SK-N-SH treated with all-trans-retinoic acid at 6 μM for 48 hours (cell line): ENCODE data around the gene DNAL4.

Experiments used
- ATAC-seq: fragments of 200-7000 bp; cut with Tn5 transposase; 3 replicates; pipeline ENCODE4 v1.9.1; 2020; ENCODE audit warnings: mild to moderate bottlenecking, moderate library complexity
- ARNTL ChIP-seq: fragments of 450-650 bp; formaldehyde crosslinking; IDR thresholded peaks from 2 replicates; pipeline ENCODE4 v1.5.0; 2020; ENCODE audit warnings: low read depth, mild to moderate bottlenecking, moderate library complexity, borderline replicate concordance
- BACH2 ChIP-seq: fragments of 250-450 bp; sonication (Bioruptor Pico); IDR thresholded peaks from 2 replicates; pipeline ENCODE4 v1.9.0; 2021; ENCODE audit warnings: mild to moderate bottlenecking, borderline replicate concordance
- CREB5 ChIP-seq: fragments of 250-450 bp; sonication (Bioruptor Pico); IDR thresholded peaks from 2 replicates; pipeline ENCODE4 v1.5.1; 2020; ENCODE audit warnings: low read depth, mild to moderate bottlenecking, moderate library complexity
- CSDC2 ChIP-seq: fragments of 250-450 bp; sonication (Bioruptor Pico); IDR thresholded peaks from 2 replicates; pipeline ENCODE4 v1.5.0; 2020; ENCODE audit warnings: mild to moderate bottlenecking, moderate library complexity
- CSRNP3 ChIP-seq: fragments of 250-450 bp; sonication (Bioruptor Pico); IDR thresholded peaks from 2 replicates; pipeline ENCODE4 v1.5.1; 2021; ENCODE audit warnings: mild to moderate bottlenecking, moderate library complexity
- ESRRG ChIP-seq: fragments of 250-450 bp; sonication (Bioruptor Pico); IDR thresholded peaks from 2 replicates; pipeline ENCODE4 v1.6.1; 2021; ENCODE audit warnings: mild to moderate bottlenecking
- ISL1 ChIP-seq: fragments of 250-450 bp; sonication (Bioruptor Pico); IDR thresholded peaks from 2 replicates; pipeline ENCODE4 v2.1.2; 2022; ENCODE audit warnings: mild to moderate bottlenecking, moderate library complexity
- OSR1 ChIP-seq: fragments of 250-450 bp; sonication (Bioruptor Pico); IDR thresholded peaks from 2 replicates; pipeline ENCODE4 v1.8.0; 2022; ENCODE audit warnings: moderate library complexity, mild to moderate bottlenecking, inconsistent platforms
- PATZ1 ChIP-seq: fragments of 250-450 bp; sonication (Bioruptor Pico); IDR thresholded peaks from 2 replicates; pipeline ENCODE4 v1.8.0; 2020; ENCODE audit warnings: mild to moderate bottlenecking, moderate library complexity, borderline replicate concordance
- POU6F1 ChIP-seq: fragments of 250-450 bp; sonication (Bioruptor Pico); IDR thresholded peaks from 2 replicates; pipeline ENCODE4 v1.8.0; 2021; ENCODE audit warnings: low read depth, mild to moderate bottlenecking, moderate library complexity, borderline replicate concordance
- RARB ChIP-seq: fragments of 250-450 bp; sonication (Bioruptor Pico); IDR thresholded peaks from 2 replicates; pipeline ENCODE4 v1.8.0; 2021; ENCODE audit warnings: mild to moderate bottlenecking, moderate library complexity
- SNAI2 ChIP-seq: fragments of 250-450 bp; sonication (Bioruptor Pico); IDR thresholded peaks from 2 replicates; pipeline ENCODE4 v1.5.0; 2020; ENCODE audit warnings: mild to moderate bottlenecking, moderate library complexity
- TCF4 ChIP-seq: fragments of 250-450 bp; sonication (Bioruptor Pico); IDR thresholded peaks from 2 replicates; pipeline ENCODE4 v1.8.0; 2021; ENCODE audit warnings: mild to moderate bottlenecking, moderate library complexity, borderline replicate concordance
- TOX ChIP-seq: fragments of 250-450 bp; sonication (Bioruptor Pico); IDR thresholded peaks from 2 replicates; pipeline ENCODE4 v1.8.0; 2021; ENCODE audit warnings: mild to moderate bottlenecking, moderate library complexity, borderline replicate concordance
- TSHZ2 ChIP-seq: fragments of 250-450 bp; sonication (Bioruptor Pico); IDR thresholded peaks from 2 replicates; pipeline ENCODE4 v1.5.0; 2020; ENCODE audit warnings: mild to moderate bottlenecking, moderate library complexity
- ZC3H10 ChIP-seq: fragments of 250-450 bp; sonication (Bioruptor Pico); IDR thresholded peaks from 2 replicates; pipeline ENCODE4 v1.5.1; 2021; ENCODE audit warnings: mild to moderate bottlenecking, moderate library complexity
- ZFP3 ChIP-seq: fragments of 250-450 bp; sonication (Bioruptor Pico); IDR thresholded peaks from 2 replicates; pipeline ENCODE4 v1.5.0; 2020; ENCODE audit warnings: mild to moderate bottlenecking, moderate library complexity
- ZFP30 ChIP-seq: fragments of 450-650 bp; formaldehyde crosslinking; IDR thresholded peaks from 2 replicates; pipeline ENCODE4 v1.5.0; 2022; ENCODE audit warnings: mild to moderate bottlenecking, moderate library complexity
- ZNF565 ChIP-seq: fragments of 450-650 bp; formaldehyde crosslinking; conservative IDR thresholded peaks from 2 replicates; pipeline ENCODE4 v1.5.0; 2020; ENCODE audit warnings: low read depth, mild to moderate bottlenecking, moderate library complexity
- ZNF70 ChIP-seq: fragments of 450-650 bp; formaldehyde crosslinking; IDR thresholded peaks from 2 replicates; pipeline ENCODE4 v1.5.0; 2020; ENCODE audit warnings: mild to moderate bottlenecking, moderate library complexity
- ZNF8 ChIP-seq: fragments of 450-650 bp; formaldehyde crosslinking; IDR thresholded peaks from 2 replicates; pipeline ENCODE4 v1.5.0; 2020; ENCODE audit warnings: mild to moderate bottlenecking, moderate library complexity

Gene DNAL4

GRCh38 chr22:38740754-38741153 lies 53.2 kb downstream of the DNAL4 start:
- ATAC-seq, result no peak
- no peak for TF ChIP-seq ZC3H10
- TF ChIP-seq CSDC2 (CRISPR knock-in tag), result no peak
- TF ChIP-seq CREB5 (CRISPR knock-in tag), result no peak
- TF ChIP-seq POU6F1, result no peak
- no peak for TF ChIP-seq RARB (CRISPR knock-in tag)
- no peak for TF ChIP-seq ZNF8 (CRISPR knock-in tag)

GRCh38 chr22:38740116-38740723 lies 53.7 kb downstream of the DNAL4 start:
- TF ChIP-seq TOX (CRISPR knock-in tag), result no peak
- TF ChIP-seq ZC3H10, result no peak
- TF ChIP-seq CSRNP3 (CRISPR knock-in tag), result no peak
- no peak for TF ChIP-seq ESRRG
- TF ChIP-seq ARNTL (CRISPR knock-in tag), result no peak
- no peak for TF ChIP-seq ZNF70 (CRISPR knock-in tag)
- no peak for TF ChIP-seq TSHZ2 (CRISPR knock-in tag)
- no peak for TF ChIP-seq ZNF565
- no peak for TF ChIP-seq BACH2
- no peak for ATAC-seq

GRCh38 chr22:38739300-38740055 lies 54.5 kb downstream of the DNAL4 start:
- no peak for TF ChIP-seq ZNF8 (CRISPR knock-in tag)
- no peak for TF ChIP-seq ZFP30 (CRISPR knock-in tag)
- no peak for TF ChIP-seq OSR1
- TF ChIP-seq ISL1 (CRISPR knock-in tag), result no peak
- no peak for TF ChIP-seq PATZ1 (CRISPR knock-in tag)
- TF ChIP-seq ZFP3 (CRISPR knock-in tag), result no peak
- no peak for TF ChIP-seq ESRRG
- TF ChIP-seq ZC3H10, result no peak
- no peak for TF ChIP-seq BACH2
- no peak for TF ChIP-seq TSHZ2 (CRISPR knock-in tag)
- no peak for TF ChIP-seq TCF4
- TF ChIP-seq RARB (CRISPR knock-in tag), result no peak
- no peak for TF ChIP-seq TOX (CRISPR knock-in tag)
- no peak for TF ChIP-seq SNAI2 (CRISPR knock-in tag)
- TF ChIP-seq CSRNP3 (CRISPR knock-in tag), result no peak
- no peak for TF ChIP-seq ZNF70 (CRISPR knock-in tag)
- TF ChIP-seq ARNTL (CRISPR knock-in tag), result no peak
- ATAC-seq, result no peak
